H1 (cell line): ENCODE results near the gene CRYBB2. TPM values are rescaled to one million over a fixed set of nuclear protein-coding genes. Genes with fewer than 3 reads are reported as not detected.

Source experiments
- CTCF ChIA-PET: fragments of 300-600 bp; sonication (Branson Sonifier 250); formaldehyde crosslinking; loops from one replicate; lab custom pipeline; 2021; ENCODE audit not compliant: partially characterized antibody; lab: Charles Lee
- POLR2A ChIA-PET: fragments of 300-600 bp; sonication (Branson Sonifier 250); formaldehyde crosslinking; loops from one replicate; lab custom pipeline; 2021; ENCODE audit warnings: inconsistent platforms; ENCODE audit not compliant: partially characterized antibody; lab: Charles Lee
- DNase-seq, 2 experiments: peaks; one replicate each; pipeline versions ENCODE4 v3.0.0 to v3.0.0-alpha.2; 2010 to 2022; ENCODE audit warnings: low spot score in 2 of 2, low read depth in 1 of 2, mixed read lengths in 1 of 2
- FAIRE-seq: peaks from 2 replicates; lab custom pipeline; 2011; peaks lifted over from hg19 to GRCh38; lab: Jason Lieb, UNC
- H2AFZ ChIP-seq: 2 replicates; pipeline ENCODE4 v1.8.1; 2012; ENCODE audit warnings: low read length, inconsistent platforms
- H2AK5ac ChIP-seq: 2 replicates; pipeline ENCODE4 v1.6.1; 2013; ENCODE audit warnings: low read depth, low read length
- H2BK120ac ChIP-seq: replicated peaks from 2 replicates; pipeline ENCODE3; 2013; ENCODE audit warnings: low read depth, low read length, inconsistent platforms
- H2BK12ac ChIP-seq: 2 replicates; pipeline ENCODE4 v1.6.1; 2013; ENCODE audit warnings: low read depth, low read length
- H2BK15ac ChIP-seq: 2 replicates; pipeline ENCODE4 v1.6.1; 2013; ENCODE audit warnings: low read length
- H2BK20ac ChIP-seq: 2 replicates; pipeline ENCODE4 v1.6.1; 2013; ENCODE audit warnings: low read length
- H2BK5ac ChIP-seq: 2 replicates; pipeline ENCODE4 v1.6.1; 2013; ENCODE audit warnings: low read depth, low read length
- H3K14ac ChIP-seq: 2 replicates; pipeline ENCODE4 v1.6.1; 2013; ENCODE audit warnings: inconsistent platforms; ENCODE audit not compliant: insufficient read length
- H3K18ac ChIP-seq: 2 replicates; pipeline ENCODE4 v1.6.1; 2013; ENCODE audit warnings: low read length; ENCODE audit errors: extremely low read depth
- H3K23ac ChIP-seq: 2 replicates; pipeline ENCODE4 v1.6.1; 2013; ENCODE audit warnings: inconsistent platforms; ENCODE audit not compliant: insufficient read length
- H3K23me2 ChIP-seq: 2 replicates; pipeline ENCODE4 v1.6.1; 2013; ENCODE audit warnings: low read depth, low read length
- H3K27ac ChIP-seq: 2 replicates; pipeline ENCODE4 v1.6.1; 2011; ENCODE audit warnings: low read depth, low read length, inconsistent platforms
- H3K27me3 ChIP-seq, 4 experiments: replicated peaks in 1 of 4; 1 replicate in 1 of 4; 2 replicates in 3 of 4; pipeline versions ENCODE4 v1.6.1 to v1.8.1; 2011 to 2013; ENCODE audit warnings: low read length in 3 of 4, mild to moderate bottlenecking in 3 of 4, inconsistent platforms in 2 of 4, mixed read lengths in 2 of 4, moderate library complexity in 1 of 4; ENCODE audit not compliant: control insufficient read depth in 3 of 4, insufficient read depth in 3 of 4; ENCODE audit errors: extremely low read depth in 1 of 4
- H3K36me3 ChIP-seq, 4 experiments: 2 replicates each; pipeline versions ENCODE4 v1.6.1 to v1.8.1; 2011 to 2013; ENCODE audit warnings: mild to moderate bottlenecking in 4 of 4, low read length in 3 of 4, moderate library complexity in 2 of 4, control low read depth in 1 of 4, inconsistent platforms in 1 of 4; ENCODE audit not compliant: insufficient read depth in 4 of 4, control insufficient read depth in 2 of 4
- H3K4ac ChIP-seq: replicated peaks from 2 replicates; pipeline ENCODE3; 2013; ENCODE audit warnings: low read length, low read depth, mixed read lengths, inconsistent platforms; ENCODE audit not compliant: insufficient read length
- H3K4me1 ChIP-seq, 4 experiments: replicated peaks in 1 of 4; 1 replicate in 1 of 4; 2 replicates in 3 of 4; pipeline versions ENCODE4 v1.6.1 to v1.8.1; 2011 to 2013; ENCODE audit warnings: low read length in 3 of 4, inconsistent platforms in 2 of 4, mixed read lengths in 1 of 4; ENCODE audit not compliant: insufficient read depth in 4 of 4, control insufficient read depth in 3 of 4
- H3K4me2 ChIP-seq, 2 experiments: 2 replicates each; pipeline versions ENCODE4 v1.6.1 to v1.8.1; 2011 to 2013; ENCODE audit warnings: low read depth in 2 of 2, low read length in 2 of 2, control low read depth in 1 of 2, inconsistent platforms in 1 of 2, mild to moderate bottlenecking in 1 of 2; ENCODE audit not compliant: insufficient read depth in 1 of 2
- H3K4me3 ChIP-seq, 4 experiments: fragments of 200-600, 300-600 bp in 1 of 4; sonication (generic), shearing (Covaris generic), sonication (Bioruptor Twin) in 1 of 4; 2 replicates each; pipeline versions ENCODE4 v1.5.1 to v1.8.1; 2011 to 2016; ENCODE audit warnings: low read length in 4 of 4, low read depth in 3 of 4, control low read depth in 2 of 4, inconsistent platforms in 2 of 4, mild to moderate bottlenecking in 2 of 4, mixed read lengths in 1 of 4, moderate library complexity in 1 of 4; ENCODE audit not compliant: insufficient read depth in 2 of 4; ENCODE audit errors: extremely low read depth in 1 of 4
- H3K56ac ChIP-seq: replicated peaks from 2 replicates; pipeline ENCODE3; 2013; ENCODE audit warnings: low read depth, mild to moderate bottlenecking, mixed read lengths, low read length, inconsistent platforms; ENCODE audit not compliant: insufficient read length
- H3K79me1 ChIP-seq: 2 replicates; pipeline ENCODE4 v1.6.1; 2013; ENCODE audit warnings: low read depth, low read length, control low read depth
- H3K79me2 ChIP-seq, 2 experiments: 2 replicates each; pipeline versions ENCODE4 v1.6.1 to v1.8.1; 2012 to 2013; ENCODE audit warnings: low read length in 2 of 2, mild to moderate bottlenecking in 2 of 2, inconsistent platforms in 1 of 2; ENCODE audit not compliant: insufficient read depth in 2 of 2, control insufficient read depth in 1 of 2
- H3K9ac ChIP-seq, 4 experiments: replicated peaks in 1 of 4; 1 replicate in 1 of 4; 2 replicates in 3 of 4; pipeline versions ENCODE4 v1.6.1 to v1.8.1; 2011 to 2013; ENCODE audit warnings: low read depth in 3 of 4, low read length in 3 of 4, control low read depth in 2 of 4, mild to moderate bottlenecking in 2 of 4, moderate library complexity in 2 of 4, inconsistent platforms in 1 of 4; ENCODE audit errors: extremely low read depth in 1 of 4
- H3K9me3 ChIP-seq, 2 experiments: 2 replicates each; pipeline versions ENCODE4 v1.6.1 to v1.8.1; 2012 to 2013; ENCODE audit warnings: mild to moderate bottlenecking in 2 of 2, moderate library complexity in 2 of 2, control low read depth in 1 of 2, inconsistent platforms in 1 of 2, low read depth in 1 of 2, low read length in 1 of 2, mixed read lengths in 1 of 2; ENCODE audit not compliant: insufficient read depth in 2 of 2
- H4K20me1 ChIP-seq, 2 experiments: replicated peaks in 1 of 2; 2 replicates each; pipeline versions ENCODE3 to v1.8.1; 2011 to 2013; ENCODE audit warnings: inconsistent platforms in 2 of 2, low read length in 2 of 2, mild to moderate bottlenecking in 1 of 2; ENCODE audit not compliant: insufficient read depth in 2 of 2, control insufficient read depth in 1 of 2
- H4K5ac ChIP-seq: 2 replicates; pipeline ENCODE4 v1.6.1; 2013; ENCODE audit warnings: low read length, low read depth, mixed read lengths, inconsistent platforms; ENCODE audit not compliant: insufficient read length
- H4K8ac ChIP-seq: 2 replicates; pipeline ENCODE4 v1.8.0; 2013; ENCODE audit warnings: mild to moderate bottlenecking, moderate library complexity, low read length, inconsistent platforms; ENCODE audit not compliant: insufficient read depth; ENCODE audit errors: extremely low read depth
- H4K91ac ChIP-seq: replicated peaks from 2 replicates; pipeline ENCODE3; 2013; ENCODE audit warnings: low read length, mixed read lengths, inconsistent platforms; ENCODE audit not compliant: insufficient read length
- ATF2 ChIP-seq: IDR thresholded peaks from 2 replicates; pipeline ENCODE4 v1.6.1; 2012; ENCODE audit warnings: low read length, inconsistent platforms
- BCL11A ChIP-seq, 2 experiments: IDR thresholded peaks; one replicate each; pipeline ENCODE4 v1.6.1; 2011; ENCODE audit warnings: low read depth in 2 of 2, low read length in 2 of 2, mild to moderate bottlenecking in 2 of 2
- CREB1 ChIP-seq: IDR thresholded peaks from 2 replicates; pipeline ENCODE4 v1.6.1; 2012; ENCODE audit warnings: inconsistent platforms
- EZH2 ChIP-seq: fragments of 200-600 bp; sonication (generic); IDR thresholded peaks from 2 replicates; pipeline ENCODE4 v1.7.1; 2012; ENCODE audit warnings: low read depth, mild to moderate bottlenecking, moderate library complexity, low read length, inconsistent platforms; ENCODE audit not compliant: severe bottlenecking
- KDM1A ChIP-seq: fragments of 200-600, 300-600 bp; sonication (generic); IDR thresholded peaks from 2 replicates; pipeline ENCODE4 v1.7.1; 2016; ENCODE audit warnings: mild to moderate bottlenecking, low read length, borderline replicate concordance
- NANOG ChIP-seq: IDR thresholded peaks from 2 replicates; pipeline ENCODE4 v1.6.1; 2011; ENCODE audit warnings: low read length, low read depth, mild to moderate bottlenecking, inconsistent platforms; ENCODE audit not compliant: insufficient read depth, poor library complexity, severe bottlenecking
- POLR2AphosphoS5 ChIP-seq: IDR thresholded peaks from 2 replicates; pipeline ENCODE4 v1.6.1; 2011; ENCODE audit warnings: low read depth, low read length
- POU5F1 ChIP-seq: IDR thresholded peaks from 2 replicates; pipeline ENCODE4 v1.6.1; 2011; ENCODE audit warnings: low read depth, mild to moderate bottlenecking, low read length, moderate library complexity
- SAP30 ChIP-seq: fragments of 300-600 bp; sonication (generic); IDR thresholded peaks from 2 replicates; pipeline ENCODE4 v1.7.1; 2012; ENCODE audit warnings: low read length, moderate library complexity, mild to moderate bottlenecking, inconsistent platforms; ENCODE audit not compliant: insufficient read depth, insufficient replicate concordance
- SIN3A ChIP-seq, 2 experiments: IDR thresholded peaks in 1 of 2; conservative IDR thresholded peaks in 1 of 2; 2 replicates each; pipeline ENCODE4 v1.6.1; 2011 to 2012; ENCODE audit warnings: low read length in 2 of 2, improper control_type of control experiment in 1 of 2, low read depth in 1 of 2, mild to moderate bottlenecking in 1 of 2
- TEAD4 ChIP-seq: IDR thresholded peaks from 2 replicates; pipeline ENCODE4 v1.6.1; 2012; ENCODE audit warnings: low read depth, low read length, inconsistent platforms, mixed read lengths
- ZNF274 ChIP-seq: IDR thresholded peaks from 2 replicates; pipeline ENCODE4 v1.7.0; 2012; ENCODE audit warnings: low read length, borderline replicate concordance; ENCODE audit errors: extremely low read depth
- WGBS, 2 experiments: shearing (Covaris generic) in 1 of 2; methylation state at CpG; one replicate each; pipeline versions ENCODE4 v1.1.6 to v1.1.7; 2013 to 2015; ENCODE audit warnings: low lambda C conversion rate in 2 of 2, mixed read lengths in 2 of 2, inconsistent platforms in 1 of 2, low coverage in 1 of 2, missing lambda C conversion rate in 1 of 2; ENCODE audit not compliant: insufficient replicate concordance in 2 of 2, insufficient coverage in 1 of 2, insufficient read length in 1 of 2; ENCODE audit errors: extremely low coverage in 1 of 2, missing lambda C conversion rate in 1 of 2; 5-methylcytosine and 5-hydroxymethylcytosine counted together
- polyA plus RNA-seq, 7 experiments: library from polyadenylated mRNA; depleted of rRNA in 3 of 7; stranded (reverse) in 5 of 7; unstranded in 2 of 7; fragments of >200 nt in 5 of 7; fragments of 200-250 nt in 2 of 7; gene quantifications; 1 replicate in 5 of 7; 2 replicates in 1 of 7; 4 replicates in 1 of 7; pipeline versions ENCODE4 v1.2.1 to v1.2.3, GENCODE V29; 2011 to 2013; ENCODE audit warnings: missing spikeins in 2 of 7, mixed read lengths in 2 of 7
- total RNA-seq: library from RNA; stranded (reverse); fragmentation: NEBNext Ultra II Directional; extraction: Animal tissue kit (Norgen Biotek cat#: 25700); gene quantifications from 2 replicates; pipeline ENCODE4 v1.2.1, GENCODE V29; 2021

Gene CRYBB2
- total and polyA plus RNA-seq, 2 of the 8 experiments (the other 6 are each of a cell fraction or from before 2014, with no cell fraction given), result 0.12 TPM; not detected in 1

- Histone ChIP-seq H2BK15ac (no peak overlapping the region), H3K18ac (no peak overlapping the region), H4K20me1 (no peaks in the 10 kb centered on the region), H2BK20ac (no peak overlapping the region), H4K8ac (no peak overlapping the region), H3K56ac (no peak overlapping the region), H3K27me3 (no peaks in the 10 kb centered on the region), H2AK5ac (no peak overlapping the region), H2BK12ac (no peak overlapping the region), H3K4me3 (no peak overlapping the region), H3K27ac (no peak overlapping the region), H3K4me2 (no peak overlapping the region), H3K4ac (no peak overlapping the region), H2AFZ (no peak overlapping the region), H2BK5ac (no peak overlapping the region), H3K14ac (no peak overlapping the region), H4K5ac (no peak overlapping the region), H3K79me1 (no peaks in the 10 kb centered on the region), H3K23me2 (no peaks in the 10 kb centered on the region), H3K79me2 (no peaks in the 10 kb centered on the region), H4K91ac (no peak overlapping the region), H3K23ac (no peak overlapping the region), H3K9me3 (no peaks in the 10 kb centered on the region; a peak in 1 of 4 replicates), H2BK120ac (no peak overlapping the region), H3K9ac (no peak overlapping the region), H3K36me3 (no peaks in the 10 kb centered on the region; a peak in 3 of 8 replicates), H3K4me1 (0 out of 7 replicates have a peak, but pooled peaks cover 0 to 4% (median 0%) of the 10 kb centered on the region in 4 experiments)
- 90% methylated on average over 13 of the region's 13 CpGs; no CpG with 5 or more reads in 1 of the 2 experiments for whole genome bisulfite sequencing, 2 experiments
- FAIRE-seq (no peak), DNase-seq (no peak)
- ChIA-PET POLR2A (interaction anchor here (0.5 kb wide), 1 partner anchor 257 kb away, joined by 3 read pairs; no protein-coding TSS in a partner anchor), CTCF (interaction anchor here (0.9 to 1.6 kb wide), 5 partner anchors 23 to 239 kb away, joined by 3 to 4 read pairs (median 3); partner anchors contain the start of gene CRYBB3)
- TF ChIP-seq KDM1A (no peak), EZH2 (no peak), SIN3A (conservative IDR thresholded peaks at IDR 0.05 in 1 of 2, IDR thresholded peaks at IDR 0.05 in 1 of 2; ENCODE audit: low read depth in 1 of 2, low read length in 2 of 2) (no peak), NANOG (no peak), CREB1 (no peak), POU5F1 (no peak), ATF2 (no peak), POLR2AphosphoS5 (no peak), TEAD4 (no peak), BCL11A (IDR thresholded peaks at IDR 0.05; ENCODE audit: low read depth in 2 of 2, low read length in 2 of 2) (no peak), ZNF274 (no peak), SAP30 (no peak)
These were observed 42.2 kb upstream of the CRYBB2 start for GRCh38 chr22:25177226-25177625.
